T-helper 1 cell treated with Interleukin-12 subunit alpha and Interleukin-12 subunit beta and Interleukin-4 antibody, amounts not matched to agents 30 ng/mL and 1 ng/mL, for 36 hours (primary cell): ENCODE measurements around the gene ATP8B3. TPM values are rescaled to one million over a fixed set of nuclear protein-coding genes. Genes with fewer than 3 reads are reported as not detected.

ENCODE experiments used
- intact Hi-C: fragments of 100-400 bp; cut with micrococcal nuclease; formaldehyde crosslinking; loops from one replicate; pipeline ENCODE4 v1.15.1; 2024
- total RNA-seq: library from RNA; stranded (reverse); gene quantifications from 2 replicates; pipeline ENCODE4 v1.2.3, GENCODE V29; 2022

ATP8B3 gene
- total RNA-seq, 1 donor from 2014 or later, result 14.2 TPM

GRCh38 chr19:1748115-1748872 lies 63.8 kb downstream of the ATP8B3 start:
- intact Hi-C loops, result no loop called here

- intact Hi-C loops, result no loop called here
Measured at GRCh38 chr19:1747285-1748114, 64.6 kb downstream of the ATP8B3 start.

- intact Hi-C loops, result no loop called here
Measured at GRCh38 chr19:1746401-1747284, 65.4 kb downstream of the ATP8B3 start.

GRCh38 chr19:1745589-1746031 lies 66.5 kb downstream of the ATP8B3 start:
- intact Hi-C loops, result no loop called here

GRCh38 chr19:1744822-1745563 lies 67.1 kb downstream of the ATP8B3 start:
- intact Hi-C loops, result no loop called here

- intact Hi-C loops, result no loop called here
Measured at GRCh38 chr19:1744133-1744665, 67.9 kb downstream of the ATP8B3 start.

GRCh38 chr19:1742989-1743696 lies 68.9 kb downstream of the ATP8B3 start:
- intact Hi-C loops, result no loop called here

GRCh38 chr19:1739960-1740629 lies 72.0 kb downstream of the ATP8B3 start:
- intact Hi-C loops, result no loop called here

- intact Hi-C loops, result no loop called here
Measured at GRCh38 chr19:1736927-1737326, 75.1 kb downstream of the ATP8B3 start.

GRCh38 chr19:1736280-1736679 lies 75.8 kb downstream of the ATP8B3 start:
- intact Hi-C loops, result no loop called here

- intact Hi-C loops, result no loop called here
Measured at GRCh38 chr19:1734321-1734966, 77.6 kb downstream of the ATP8B3 start.

Other genes with a start within 250 kb of the ATP8B3 start
- 7.6 and 8.3 TPM in 2 replicates for gene MEX3D, start 244.0 kb downstream of the ATP8B3 start, total RNA-seq
- 90.7 and 93.2 TPM in 2 replicates for gene MBD3, start 219.4 kb downstream of the ATP8B3 start, total RNA-seq
- gene UQCR11, start 206.8 kb downstream of the ATP8B3 start, total RNA-seq, result 167 and 185 TPM in 2 replicates
- 73.7 and 73.8 TPM in 2 replicates for gene TCF3, start 159.7 kb downstream of the ATP8B3 start, total RNA-seq
- gene ONECUT3, start 58.8 kb downstream of the ATP8B3 start, total RNA-seq, result not detected in 2 replicates
- 57.9 and 59.7 TPM in 2 replicates for gene REXO1, start 36.2 kb upstream of the ATP8B3 start, total RNA-seq
- gene KLF16, start 51.3 kb upstream of the ATP8B3 start, total RNA-seq, result 20.4 and 21.5 TPM in 2 replicates
- 128 and 134 TPM in 2 replicates for gene ABHD17A, start 73.2 kb upstream of the ATP8B3 start, total RNA-seq
- 10.5 and 12.2 TPM in 2 replicates for gene ADAT3, start 93.1 kb upstream of the ATP8B3 start, total RNA-seq
- gene SCAMP4, start 93.1 kb upstream of the ATP8B3 start, total RNA-seq, result 35.4 and 41.9 TPM in 2 replicates
- 128 and 129 TPM in 2 replicates for gene CSNK1G2, start 128.9 kb upstream of the ATP8B3 start, total RNA-seq
- gene BTBD2, start 203.4 kb upstream of the ATP8B3 start, total RNA-seq, result 34.2 and 44.9 TPM in 2 replicates
- 205 and 213 TPM in 2 replicates for gene MKNK2, start 239.0 kb upstream of the ATP8B3 start, total RNA-seq